Activated CD8-positive, alpha-beta memory T cell treated with anti-CD3 and anti-CD28 coated beads, Interleukin-2, amount 50 U/mL, for 24 hours (primary cell): ENCODE measurements around the gene TMCO4.

Source experiments
- DNase-seq: peaks from one replicate; pipeline ENCODE4 v3.0.0-alpha.2; 2020; ENCODE audit errors: extremely low read depth

Gene TMCO4

GRCh38 chr1:19749685-19750084 lies 50.0 kb downstream of the TMCO4 start:
- no peak for DNase-seq

GRCh38 chr1:19747761-19748160 lies 52.0 kb downstream of the TMCO4 start:
- DNase-seq = no peak

- DNase-seq = no peak
Measured at GRCh38 chr1:19744886-19745285, 54.8 kb downstream of the TMCO4 start.

- no peak for DNase-seq
Measured at GRCh38 chr1:19744335-19744743, 55.4 kb downstream of the TMCO4 start.

GRCh38 chr1:19743793-19744192 lies 55.9 kb downstream of the TMCO4 start:
- no peak for DNase-seq

- DNase-seq = no peak
Measured at GRCh38 chr1:19743180-19743579, 56.5 kb downstream of the TMCO4 start.

- DNase-seq = no peak
Measured at GRCh38 chr1:19739628-19740027, 60.1 kb downstream of the TMCO4 start.

- no peak for DNase-seq
Measured at GRCh38 chr1:19738669-19739068, 61.0 kb downstream of the TMCO4 start.

GRCh38 chr1:19738076-19738475 lies 61.6 kb downstream of the TMCO4 start:
- no peak for DNase-seq

GRCh38 chr1:19737104-19737825 lies 62.5 kb downstream of the TMCO4 start:
- no peak for DNase-seq

GRCh38 chr1:19735440-19736127 lies 64.1 kb downstream of the TMCO4 start:
- no peak for DNase-seq

- DNase-seq = no peak
Measured at GRCh38 chr1:19734472-19734999, 65.2 kb downstream of the TMCO4 start.

- no peak for DNase-seq
Measured at GRCh38 chr1:19734056-19734455, 65.7 kb downstream of the TMCO4 start.

GRCh38 chr1:19733615-19734014 lies 66.1 kb downstream of the TMCO4 start:
- no peak for DNase-seq

GRCh38 chr1:19731311-19731821 lies 68.3 kb downstream of the TMCO4 start:
- DNase-seq = no peak

GRCh38 chr1:19730793-19731192 lies 68.9 kb downstream of the TMCO4 start:
- DNase-seq = no peak

GRCh38 chr1:19730232-19730631 lies 69.5 kb downstream of the TMCO4 start:
- no peak for DNase-seq

- DNase-seq = no peak
Measured at GRCh38 chr1:19728413-19729145, 71.1 kb downstream of the TMCO4 start.

GRCh38 chr1:19725606-19726005 lies 74.1 kb downstream of the TMCO4 start:
- no peak for DNase-seq

- DNase-seq = no peak
Measured at GRCh38 chr1:19723874-19724273, 75.8 kb downstream of the TMCO4 start.

GRCh38 chr1:19720973-19721372 lies 78.7 kb downstream of the TMCO4 start:
- no peak for DNase-seq

GRCh38 chr1:19720174-19720573 lies 79.5 kb downstream of the TMCO4 start:
- no peak for DNase-seq
